Smooth muscle cell of bladder (primary cell): ENCODE data around the gene USP17L18. TPM values are rescaled to one million over a fixed set of nuclear protein-coding genes. Genes with fewer than 3 reads are reported as not detected.

Experiments used
- total RNA-seq: library from RNA; depleted of rRNA; stranded (reverse); fragments of >200 nt; gene quantifications from 2 replicates; pipeline ENCODE4 v1.2.3, GENCODE V29; 2014

USP17L18 gene
- not detected in 2 replicates for total RNA-seq

GRCh38 chr4:9247953-9248680 lies at the start of gene USP17L18:
Gene USP17L18, plus strand, starts transcription at chr4:9248630. Its CDS starts 0 bp downstream, at chr4:9248630.

GRCh38 chr4:9210357-9210756 lies 38.1 kb upstream of the USP17L18 start, which contains the start of gene USP17L10:
Gene USP17L10, plus strand, starts transcription at chr4:9210657. Its CDS starts 0 bp downstream, at chr4:9210657.

GRCh38 chr4:9215105-9215504 lies 33.3 kb upstream of the USP17L18 start, which contains the start of gene USP17L11:
Gene USP17L11, plus strand, starts transcription at chr4:9215405. Its CDS starts 0 bp downstream, at chr4:9215405.

DNA sequence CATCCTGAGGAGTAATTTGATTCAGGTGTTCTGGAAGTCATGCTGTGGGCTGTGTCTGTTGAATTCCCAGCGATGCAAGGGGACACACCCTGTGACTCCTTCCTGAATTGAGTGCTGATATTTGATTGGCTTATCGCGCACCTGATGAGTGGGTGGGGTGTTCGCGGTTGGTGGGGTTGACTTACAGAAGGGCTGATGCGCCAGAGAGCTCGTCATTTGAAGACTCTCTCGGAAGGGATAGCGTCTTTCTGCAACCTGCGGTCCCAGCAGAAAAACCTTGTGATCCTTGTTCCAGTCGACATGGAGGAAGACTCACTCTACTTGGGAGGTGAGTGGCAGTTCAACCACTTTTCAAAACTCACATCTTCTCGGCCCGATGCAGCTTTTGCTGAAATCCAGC lies 28.6 kb upstream of the USP17L18 start, which contains the start of gene USP17L12:
USP17L12 (plus strand) TSS at position 301 of the 400 bp plus-strand sequence; CDS start at position 301, 0 bp downstream.

DNA sequence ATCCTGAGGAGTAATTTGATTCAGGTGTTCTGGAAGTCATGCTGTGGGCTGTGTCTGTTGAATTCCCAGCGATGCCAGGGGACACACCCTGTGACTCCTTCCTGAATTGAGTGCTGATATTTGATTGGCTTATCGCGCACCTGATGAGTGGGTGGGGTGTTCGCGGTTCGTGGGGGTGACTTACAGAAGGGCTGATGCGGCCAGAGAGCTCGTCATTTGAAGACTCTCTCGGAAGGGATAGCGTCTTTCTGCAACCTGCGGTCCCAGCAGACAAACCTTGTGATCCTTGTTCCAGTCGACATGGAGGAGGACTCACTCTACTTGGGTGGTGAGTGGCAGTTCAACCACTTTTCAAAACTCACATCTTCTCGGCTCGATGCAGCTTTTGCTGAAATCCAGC lies 23.8 kb upstream of the USP17L18 start, which contains the start of gene USP17L13:
USP17L13 (plus strand) TSS at position 301 of the 400 bp plus-strand sequence; CDS start at position 301, 0 bp downstream.

GRCh38 chr4:9234085-9234484 lies 14.3 kb upstream of the USP17L18 start, which contains the start of gene USP17L15:
Gene USP17L15, plus strand, starts transcription at chr4:9234385. Its CDS starts 0 bp downstream, at chr4:9234385.

DNA sequence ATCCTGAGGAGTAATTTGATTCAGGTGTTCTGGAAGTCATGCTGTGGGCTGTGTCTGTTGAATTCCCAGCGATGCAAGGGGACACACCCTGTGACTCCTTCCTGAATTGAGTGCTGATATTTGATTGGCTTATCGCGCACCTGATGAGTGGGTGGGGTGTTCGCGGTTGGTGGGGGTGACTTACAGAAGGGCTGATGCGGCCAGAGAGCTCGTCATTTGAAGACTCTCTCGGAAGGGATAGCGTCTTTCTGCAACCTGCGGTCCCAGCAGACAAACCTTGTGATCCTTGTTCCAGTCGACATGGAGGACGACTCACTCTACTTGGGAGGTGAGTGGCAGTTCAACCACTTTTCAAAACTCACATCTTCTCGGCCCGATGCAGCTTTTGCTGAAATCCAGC lies 4.9 kb upstream of the USP17L18 start, which contains the start of gene USP17L17:
USP17L17 (plus strand) TSS at position 301 of the 400 bp plus-strand sequence; CDS start at position 301, 0 bp downstream.

DNA sequence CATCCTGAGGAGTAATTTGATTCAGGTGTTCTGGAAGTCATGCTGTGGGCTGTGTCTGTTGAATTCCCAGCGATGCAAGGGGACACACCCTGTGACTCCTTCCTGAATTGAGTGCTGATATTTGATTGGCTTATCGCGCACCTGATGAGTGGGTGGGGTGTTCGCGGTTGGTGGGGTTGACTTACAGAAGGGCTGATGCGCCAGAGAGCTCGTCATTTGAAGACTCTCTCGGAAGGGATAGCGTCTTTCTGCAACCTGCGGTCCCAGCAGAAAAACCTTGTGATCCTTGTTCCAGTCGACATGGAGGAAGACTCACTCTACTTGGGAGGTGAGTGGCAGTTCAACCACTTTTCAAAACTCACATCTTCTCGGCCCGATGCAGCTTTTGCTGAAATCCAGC lies 4.6 kb downstream of the USP17L18 start, which contains the start of gene USP17L19:
USP17L19 (plus strand) TSS at position 301 of the 400 bp plus-strand sequence; CDS start at position 301, 0 bp downstream.

DNA sequence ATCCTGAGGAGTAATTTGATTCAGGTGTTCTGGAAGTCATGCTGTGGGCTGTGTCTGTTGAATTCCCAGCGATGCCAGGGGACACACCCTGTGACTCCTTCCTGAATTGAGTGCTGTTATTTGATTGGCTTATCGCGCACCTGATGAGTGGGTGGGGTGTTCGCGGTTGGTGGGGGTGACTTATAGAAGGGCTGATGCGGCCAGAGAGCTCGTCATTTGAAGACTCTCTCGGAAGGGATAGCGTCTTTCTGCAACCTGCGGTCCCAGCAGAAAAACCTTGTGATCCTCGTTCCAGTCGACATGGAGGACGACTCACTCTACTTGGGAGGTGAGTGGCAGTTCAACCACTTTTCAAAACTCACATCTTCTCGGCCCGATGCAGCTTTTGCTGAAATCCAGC lies 9.4 kb downstream of the USP17L18 start, which contains the start of gene USP17L20:
USP17L20 (plus strand) TSS at position 301 of the 400 bp plus-strand sequence; CDS start at position 301, 0 bp downstream.

DNA sequence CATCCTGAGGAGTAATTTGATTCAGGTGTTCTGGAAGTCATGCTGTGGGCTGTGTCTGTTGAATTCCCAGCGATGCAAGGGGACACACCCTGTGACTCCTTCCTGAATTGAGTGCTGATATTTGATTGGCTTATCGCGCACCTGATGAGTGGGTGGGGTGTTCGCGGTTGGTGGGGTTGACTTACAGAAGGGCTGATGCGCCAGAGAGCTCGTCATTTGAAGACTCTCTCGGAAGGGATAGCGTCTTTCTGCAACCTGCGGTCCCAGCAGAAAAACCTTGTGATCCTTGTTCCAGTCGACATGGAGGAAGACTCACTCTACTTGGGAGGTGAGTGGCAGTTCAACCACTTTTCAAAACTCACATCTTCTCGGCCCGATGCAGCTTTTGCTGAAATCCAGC lies 14.1 kb downstream of the USP17L18 start, which contains the start of gene USP17L21:
USP17L21 (plus strand) TSS at position 301 of the 400 bp plus-strand sequence; CDS start at position 301, 0 bp downstream.

GRCh38 chr4:9267319-9267718 lies 18.9 kb downstream of the USP17L18 start, which contains the start of gene USP17L22:
Gene USP17L22, plus strand, starts transcription at chr4:9267619. Its CDS starts 0 bp downstream, at chr4:9267619.

Other genes starting within 250 kb of the USP17L18 start
- not detected in 2 replicates for gene FAM90A26, start 78.2 kb upstream of the USP17L18 start, total RNA-seq
- gene USP17L10, start 38.0 kb upstream of the USP17L18 start, total RNA-seq, result not detected in 2 replicates
- gene USP17L11, start 33.2 kb upstream of the USP17L18 start, total RNA-seq, result under 0.01 TPM in 1 of 2 replicates, not detected in the other
- gene USP17L12, start 28.5 kb upstream of the USP17L18 start, total RNA-seq, result not detected in 2 replicates
- not detected in 2 replicates for gene USP17L13, start 23.7 kb upstream of the USP17L18 start, total RNA-seq
- not detected in 2 replicates for gene USP17L15, start 14.2 kb upstream of the USP17L18 start, total RNA-seq
- gene USP17L17, start 4.8 kb upstream of the USP17L18 start, total RNA-seq, result not detected in 2 replicates
- gene USP17L19, start 4.7 kb downstream of the USP17L18 start, total RNA-seq, result not detected in 2 replicates
- gene USP17L20, start 9.5 kb downstream of the USP17L18 start, total RNA-seq, result not detected in 2 replicates
- gene USP17L21, start 14.2 kb downstream of the USP17L18 start, total RNA-seq, result not detected in 2 replicates
- gene USP17L22, start 19.0 kb downstream of the USP17L18 start, total RNA-seq, result not detected in 2 replicates
- gene USP17L24, start 76.5 kb downstream of the USP17L18 start, total RNA-seq, result not detected in 2 replicates
- not detected in 2 replicates for gene USP17L25, start 81.3 kb downstream of the USP17L18 start, total RNA-seq
- not detected in 2 replicates for gene USP17L26, start 86.0 kb downstream of the USP17L18 start, total RNA-seq
- gene USP17L5, start 90.8 kb downstream of the USP17L18 start, total RNA-seq, result not detected in 2 replicates
- gene USP17L27, start 95.5 kb downstream of the USP17L18 start, total RNA-seq, result not detected in 2 replicates
- gene USP17L28, start 100.3 kb downstream of the USP17L18 start, total RNA-seq, result not detected in 2 replicates
- not detected in 2 replicates for gene USP17L29, start 105.0 kb downstream of the USP17L18 start, total RNA-seq
- gene USP17L30, start 114.5 kb downstream of the USP17L18 start, total RNA-seq, result not detected in 2 replicates
- not detected in 2 replicates for gene DEFB131A, start 195.8 kb downstream of the USP17L18 start, total RNA-seq